Effector CD8-positive, alpha-beta T cell (primary cell): ENCODE data around the gene TSC22D3.

ENCODE experiments used
- DNase-seq: peaks from one replicate; lab custom pipeline; 2025; lab: John Stamatoyannopoulos, UW

The TSC22D3 gene

DNA sequence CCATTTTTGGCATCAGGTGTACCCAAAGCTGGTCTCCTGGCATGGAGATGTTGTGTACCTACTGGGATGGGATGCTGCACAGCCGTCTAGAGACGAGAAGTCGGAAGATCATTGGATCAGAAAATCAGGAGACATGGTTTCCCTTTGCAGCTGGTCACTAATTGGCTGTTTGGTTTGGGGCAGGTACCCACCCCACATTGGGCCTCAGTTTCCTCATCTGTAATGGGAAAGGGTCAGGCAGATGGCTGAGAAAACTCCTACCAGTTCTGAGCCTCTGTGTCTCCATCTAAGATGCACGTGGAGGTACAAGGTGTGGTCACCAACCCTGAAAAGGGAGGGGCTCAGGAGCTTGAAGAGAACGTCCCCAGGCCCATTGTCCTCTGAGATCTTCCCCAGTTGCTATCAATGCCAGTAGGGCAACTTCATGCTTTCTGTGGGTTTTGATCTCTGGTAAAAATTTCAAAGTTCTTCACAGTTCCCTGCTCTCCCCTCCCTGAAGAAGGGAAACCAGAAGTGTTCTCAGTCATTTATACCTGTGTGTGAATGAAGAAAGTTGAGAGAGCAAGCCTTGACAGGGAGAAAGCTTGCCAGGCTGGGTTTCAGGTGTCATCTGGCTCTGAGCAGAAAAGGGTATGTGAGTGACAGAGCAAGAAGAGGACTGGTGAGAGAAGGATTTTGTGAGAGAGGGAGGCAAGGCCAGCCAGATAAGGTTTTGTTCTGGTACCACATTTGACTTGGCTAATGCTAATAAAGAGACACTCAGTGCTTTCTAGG lies 15.1 kb downstream of the TSC22D3 start:
- no peak for DNase-seq

DNA sequence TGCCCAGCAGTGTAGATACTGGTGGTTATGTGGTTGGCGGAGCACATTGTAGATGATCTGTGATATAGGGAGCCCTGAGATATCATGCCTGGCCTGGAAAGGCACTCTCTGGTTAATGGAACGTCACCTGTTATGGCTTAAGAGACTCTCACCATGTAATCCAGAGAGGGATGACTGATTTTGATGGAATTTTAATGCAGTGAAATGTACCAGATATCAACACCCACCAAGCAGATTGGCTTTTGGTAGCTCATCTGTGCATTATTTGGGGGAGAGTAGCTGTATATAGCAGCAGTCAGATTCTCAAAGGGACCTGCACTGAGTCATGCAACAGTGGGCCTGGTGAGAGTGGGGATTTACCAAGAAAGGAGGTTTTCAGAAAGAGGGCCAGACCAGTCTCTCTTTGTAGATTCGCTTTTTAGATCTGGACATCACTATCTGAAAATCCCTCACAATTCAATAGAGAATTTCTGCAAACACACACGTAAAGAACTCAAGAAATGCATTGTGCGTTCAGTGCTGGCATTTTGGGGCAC lies 17.3 kb downstream of the TSC22D3 start:
- DNase-seq, result no peak

- DNase-seq, result no peak
Measured at GRCh38 chrX:107755721-107756120, 19.9 kb downstream of the TSC22D3 start.

- DNase-seq, result no peak
Measured at GRCh38 chrX:107753187-107753586, 22.4 kb downstream of the TSC22D3 start.

GRCh38 chrX:107752714-107753113 lies 22.9 kb downstream of the TSC22D3 start:
- DNase-seq, result no peak

DNA sequence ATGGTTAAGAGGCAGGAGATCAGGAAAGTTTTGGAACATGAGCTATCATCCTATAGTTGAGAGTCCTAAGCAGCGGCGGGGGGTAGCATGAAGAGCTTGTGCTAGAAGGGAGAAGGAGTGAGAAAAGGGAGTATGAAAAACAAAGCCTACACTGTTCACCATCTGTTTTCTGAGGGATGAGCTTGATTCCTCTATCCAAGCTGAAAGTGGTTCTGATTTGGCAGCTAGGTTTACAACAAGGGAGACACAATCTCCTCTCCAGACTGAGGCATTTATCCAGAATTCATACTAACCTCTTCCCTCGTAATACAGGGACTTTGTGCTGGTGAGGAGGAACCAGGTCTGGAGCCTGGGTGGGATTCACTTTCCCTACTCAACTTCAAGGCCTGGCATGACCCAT lies 23.5 kb downstream of the TSC22D3 start:
- no peak for DNase-seq

- no peak for DNase-seq
Measured at GRCh38 chrX:107750861-107751445, 24.6 kb downstream of the TSC22D3 start.

DNA sequence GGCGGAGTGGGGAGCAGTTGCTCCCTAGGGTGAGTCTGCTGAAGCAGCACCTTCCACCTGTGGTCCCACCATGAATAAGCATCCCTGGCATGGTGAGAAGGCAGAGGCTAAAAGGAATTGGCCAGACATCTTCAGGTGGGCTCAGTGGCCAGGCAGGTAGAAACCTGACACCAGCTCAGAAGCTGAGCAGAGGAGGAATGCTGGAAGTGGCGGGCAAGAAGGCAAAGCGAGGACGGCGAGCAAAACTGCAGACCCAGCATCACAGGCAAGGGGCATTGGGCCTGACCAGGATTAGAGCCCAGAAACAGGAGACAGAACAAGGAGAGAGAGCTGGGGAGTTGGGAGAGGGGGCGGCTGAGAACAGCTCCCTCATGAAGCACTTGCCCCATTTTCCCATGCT lies 25.3 kb downstream of the TSC22D3 start:
- no peak for DNase-seq

DNA sequence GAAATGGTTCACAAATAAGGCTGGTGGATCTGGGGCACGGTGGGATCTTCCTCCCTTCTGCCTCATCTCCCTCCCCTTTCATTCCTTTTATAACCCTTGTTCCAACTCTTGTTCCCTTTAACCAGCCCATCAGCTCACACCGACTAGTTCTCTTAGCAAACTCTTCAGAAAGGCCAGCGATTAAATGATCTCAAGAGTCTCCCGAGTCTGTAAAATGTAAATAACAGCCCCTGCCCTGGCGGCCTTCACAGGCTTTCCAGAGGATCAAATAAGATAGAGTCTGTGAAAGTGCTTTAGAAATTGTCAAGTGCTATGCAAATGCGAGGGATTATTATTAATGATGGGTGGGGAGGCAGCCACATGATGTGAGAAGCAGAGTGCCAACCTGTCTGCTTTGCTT lies 27.1 kb downstream of the TSC22D3 start:
- DNase-seq, result no peak

DNA sequence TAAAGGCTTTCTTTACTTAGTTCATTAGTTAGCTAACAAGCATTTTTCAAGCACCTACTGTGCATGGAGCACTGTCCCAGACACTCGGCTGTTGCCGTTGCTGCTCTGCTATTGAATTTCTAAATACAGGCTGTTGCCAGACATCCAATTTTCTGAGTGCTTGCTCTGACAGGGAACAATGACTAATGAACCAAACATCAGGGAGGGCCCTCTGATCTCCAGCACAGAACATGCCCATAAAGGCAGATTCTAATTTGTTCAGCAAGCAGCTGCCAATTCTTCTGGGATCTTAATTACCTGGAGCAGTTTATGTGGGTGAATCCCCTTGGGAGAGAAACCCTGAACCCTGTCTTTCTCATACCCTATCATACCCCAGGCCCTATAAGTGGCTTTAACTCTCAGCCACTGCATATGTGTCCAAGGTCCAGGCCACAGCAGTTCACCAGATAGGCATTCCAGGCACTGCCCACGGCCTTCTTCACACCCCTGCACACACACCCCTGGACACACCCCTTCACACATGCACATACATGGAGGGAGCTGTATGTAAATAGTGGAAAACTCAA lies 27.9 kb downstream of the TSC22D3 start:
- DNase-seq, result no peak

- no peak for DNase-seq
Measured at GRCh38 chrX:107744868-107745267, 30.7 kb downstream of the TSC22D3 start.

DNA sequence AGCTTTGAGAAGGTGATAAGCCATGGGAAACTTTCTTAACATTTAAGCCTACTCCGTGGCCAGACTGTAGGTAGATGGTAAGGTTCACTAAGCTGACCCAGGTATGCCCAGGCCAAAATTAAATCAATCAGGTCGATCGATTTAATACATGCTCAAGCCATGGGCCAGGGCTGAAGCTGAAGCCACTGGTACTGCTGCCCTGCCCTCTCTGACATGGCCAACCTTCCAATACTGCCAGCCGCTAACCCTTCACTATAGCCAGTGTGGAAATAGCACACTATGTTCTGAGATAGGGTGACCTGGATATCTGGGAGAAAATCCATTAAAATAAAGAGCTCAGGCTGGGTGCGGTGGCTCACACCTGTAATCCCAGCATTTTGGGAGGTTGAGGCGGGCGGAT lies 31.6 kb downstream of the TSC22D3 start:
- DNase-seq, result no peak

GRCh38 chrX:107742700-107743191 lies 32.8 kb downstream of the TSC22D3 start:
- no peak for DNase-seq

DNA sequence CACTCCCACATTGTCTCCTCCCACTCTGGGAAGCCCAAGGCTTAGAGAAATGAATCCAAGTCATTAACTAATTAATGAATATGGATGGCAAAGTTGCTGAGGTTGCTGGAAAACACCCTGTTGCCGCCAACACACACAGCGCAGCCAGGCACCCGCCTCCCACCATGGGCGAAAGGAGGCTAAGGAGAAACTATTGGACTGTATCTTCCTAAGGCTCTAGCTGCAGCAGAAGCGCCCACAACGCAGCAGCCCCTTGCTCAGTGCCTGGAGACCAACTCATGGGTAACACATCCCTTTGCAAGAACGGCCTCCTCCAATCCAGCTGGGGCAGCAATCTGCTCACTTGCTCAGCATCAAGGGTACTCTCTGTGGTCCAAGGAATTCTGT lies 34.2 kb downstream of the TSC22D3 start:
- DNase-seq, result no peak

GRCh38 chrX:107739541-107739940 lies 36.0 kb downstream of the TSC22D3 start:
- no peak for DNase-seq

DNA sequence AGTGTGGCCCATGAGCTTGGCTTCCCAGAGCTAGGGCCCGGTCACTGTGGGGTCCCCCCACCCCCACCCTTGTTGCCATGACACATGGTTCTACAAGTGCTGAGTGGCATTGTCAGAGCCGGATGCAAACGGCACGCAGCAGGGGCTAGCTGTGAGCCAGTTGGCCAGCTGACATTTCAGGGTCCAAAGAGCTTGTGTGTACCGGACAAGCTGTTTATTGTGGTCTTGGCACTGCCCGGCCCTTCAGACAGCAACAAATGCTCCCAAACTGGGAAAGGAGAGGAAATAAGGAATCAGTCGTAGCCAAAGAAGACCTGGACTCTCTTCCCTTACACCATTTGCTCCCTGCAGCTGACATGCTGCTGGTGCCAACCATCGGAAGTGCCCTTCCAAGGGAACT lies 36.8 kb downstream of the TSC22D3 start:
- DNase-seq, result no peak

GRCh38 chrX:107738272-107738671 lies 37.3 kb downstream of the TSC22D3 start:
- DNase-seq, result no peak

- DNase-seq, result no peak
Measured at GRCh38 chrX:107736781-107737531, 38.6 kb downstream of the TSC22D3 start.

DNA sequence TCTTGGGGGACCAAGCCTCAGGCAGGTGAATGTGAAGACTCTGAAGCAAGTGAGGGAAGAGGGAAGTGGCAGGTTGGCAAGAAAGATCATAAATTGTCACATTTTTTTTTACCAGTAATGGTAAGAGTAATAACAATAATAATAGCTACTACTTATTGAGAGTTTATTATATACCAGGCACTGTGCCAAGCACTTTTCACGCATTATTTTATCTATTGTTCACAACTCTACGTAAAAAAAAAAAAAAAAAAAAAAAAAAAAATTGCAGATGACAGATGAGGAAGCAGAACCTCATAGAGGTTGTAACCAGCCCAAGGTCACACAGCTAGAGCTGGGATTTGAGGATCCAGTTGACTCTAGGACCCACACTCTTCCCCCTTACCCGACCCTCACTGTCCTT lies 40.9 kb downstream of the TSC22D3 start:
- no peak for DNase-seq

DNA sequence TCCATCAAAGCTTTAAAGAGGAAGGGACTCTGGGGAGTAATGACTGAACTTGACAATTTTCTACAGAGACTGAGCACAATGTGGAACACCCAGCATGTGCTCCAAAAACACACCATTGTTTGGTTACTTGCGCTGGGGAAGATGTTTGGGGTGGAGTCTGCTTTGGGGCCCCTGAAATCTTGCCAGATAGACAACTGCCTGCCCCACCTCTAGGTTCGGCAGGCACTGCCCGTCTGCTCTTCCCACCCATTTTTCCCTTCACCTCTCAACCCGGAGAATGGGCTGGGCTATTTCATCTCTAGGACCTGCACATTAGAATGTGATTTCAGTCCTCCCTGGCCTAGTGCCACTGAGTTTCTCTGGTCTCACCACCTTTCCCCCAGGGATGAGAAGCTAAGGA lies 41.9 kb downstream of the TSC22D3 start:
- no peak for DNase-seq

- DNase-seq, result no peak
Measured at GRCh38 chrX:107731831-107732502, 43.6 kb downstream of the TSC22D3 start.
